Astrocyte of the spinal cord (primary cell): ENCODE data around the gene THSD7B.
A peak's percentile ranks its signal among the peaks of the same experiment; 100 is the strongest.

Experiments
- DNase-seq: peaks from one replicate; pipeline ENCODE4 v3.0.0; 2011; ENCODE audit warnings: low read depth, low spot score
- H3K4me3 ChIP-seq: 2 replicates; pipeline ENCODE4 v1.5.1; 2011; ENCODE audit warnings: low read depth, mild to moderate bottlenecking, low read length, moderate library complexity
- CTCF ChIP-seq: IDR thresholded peaks from 2 replicates; pipeline ENCODE4 v1.5.1; 2012; ENCODE audit warnings: low read depth, mild to moderate bottlenecking, low read length, inconsistent platforms
- in situ Hi-C: cut with HindIII; loops from 2 replicates; pipeline ENCODE4 v1.10.0; 2017; ENCODE audit warnings: low sequenced_read_pairs

THSD7B gene

GRCh38 chr2:137168552-137168951 lies 403.2 kb downstream of the THSD7B start:
- peak; percentile 24 for DNase-seq
- TF ChIP-seq CTCF = no peak
- in situ Hi-C loops = no loop called here
- H3K4me3 ChIP-seq = no peak overlapping the region

DNA sequence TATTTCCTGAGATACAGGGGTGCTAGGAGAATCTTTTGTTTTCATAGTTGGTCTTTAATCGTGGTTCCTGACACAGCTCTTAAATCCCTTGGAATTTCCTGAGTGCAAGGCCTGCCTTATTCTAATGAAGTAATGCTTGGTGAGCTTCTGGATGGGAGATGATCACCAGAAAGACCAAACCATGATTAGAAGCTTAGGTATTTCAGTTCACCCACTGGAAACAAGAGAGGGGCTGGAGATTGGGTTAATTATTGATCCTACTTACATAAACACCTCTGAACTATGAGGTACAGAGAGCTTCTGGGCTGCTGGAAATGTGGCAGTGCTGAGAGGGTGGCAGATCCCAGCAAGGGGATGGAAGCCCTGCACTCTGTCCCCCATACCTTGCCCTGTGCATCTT lies 406.8 kb downstream of the THSD7B start:
- in situ Hi-C loops = no loop called here
- TF ChIP-seq CTCF = no peak
- DNase-seq = no peak
- H3K4me3 ChIP-seq = no peak overlapping the region

GRCh38 chr2:137173463-137173862 lies 408.1 kb downstream of the THSD7B start:
- peak; percentile 81 for DNase-seq
- in situ Hi-C loops = no loop called here
- H3K4me3 ChIP-seq = no peak overlapping the region
- TF ChIP-seq CTCF = peak; percentile 56

GRCh38 chr2:137175246-137175645 lies 409.9 kb downstream of the THSD7B start:
- DNase-seq = no peak
- no peak overlapping the region for H3K4me3 ChIP-seq
- no peak for TF ChIP-seq CTCF
- in situ Hi-C loops = no loop called here

- in situ Hi-C loops = no loop called here
Measured at GRCh38 chr2:137178951-137179377, 413.6 kb downstream of the THSD7B start.

DNA sequence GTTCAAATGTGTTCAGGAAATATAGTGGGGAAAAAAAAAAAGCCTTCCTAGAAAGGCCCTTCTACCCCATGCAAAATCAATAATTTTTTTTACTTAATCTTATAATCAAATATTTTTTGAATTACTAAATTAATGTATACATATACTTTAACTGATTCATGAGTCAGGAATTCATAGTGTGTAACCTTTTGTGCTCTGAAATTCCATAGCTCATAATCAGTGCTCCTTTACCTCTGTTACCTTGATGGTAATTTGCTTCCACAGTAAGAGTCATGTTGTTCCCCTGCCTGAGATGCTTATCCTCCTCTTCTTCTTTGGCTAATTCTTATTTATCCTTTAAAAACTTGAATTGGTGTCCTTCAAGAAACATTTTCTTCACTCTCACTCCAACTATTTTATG lies 414.2 kb downstream of the THSD7B start:
- H3K4me3 ChIP-seq = no peak overlapping the region
- no peak for DNase-seq
- no peak for TF ChIP-seq CTCF
- in situ Hi-C loops = no loop called here

More at GRCh38 chr2:137178951-137179377, 413.6 kb downstream of the THSD7B start:
- peak; percentile 45 for DNase-seq
- no peak for TF ChIP-seq CTCF
- H3K4me3 ChIP-seq = no peak overlapping the region

DNA sequence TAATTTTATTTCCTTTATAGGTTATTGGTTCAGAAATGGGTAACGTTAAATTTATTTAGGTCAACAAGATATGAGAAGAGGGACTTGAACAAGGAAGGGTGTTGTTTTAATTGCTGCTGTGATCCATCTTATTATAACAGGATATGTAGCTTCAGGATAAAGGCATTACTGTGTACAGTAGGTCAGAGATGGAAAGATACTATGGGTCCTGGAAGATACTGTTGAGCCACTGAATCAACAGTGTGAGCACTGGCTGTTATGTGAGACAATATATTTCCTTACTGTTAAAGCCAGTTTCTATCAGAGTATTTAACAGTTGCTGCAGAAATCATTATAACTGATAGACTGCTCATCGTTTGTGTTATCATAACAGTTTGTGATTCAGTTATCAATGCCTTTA lies 414.7 kb downstream of the THSD7B start:
- no peak for TF ChIP-seq CTCF

More for the DNA sequence above, 414.7 kb downstream of the THSD7B start:
- no peak overlapping the region for H3K4me3 ChIP-seq
- no peak for DNase-seq
- in situ Hi-C loops = no loop called here
